OCI-LY1 (cell line): ENCODE data around the gene CRYZ.

ENCODE experiments used
- H2AFZ ChIP-seq: fragments of 200-600 bp; sonication (generic), shearing (Covaris generic); 2 replicates; pipeline ENCODE4 v1.6.0; 2014; ENCODE audit warnings: antibody characterized with exemption, mild to moderate bottlenecking, low read length
- H3F3A ChIP-seq: fragments of 200-600 bp; sonication (generic), shearing (Covaris generic); 2 replicates; pipeline ENCODE4 v1.6.0; 2014; ENCODE audit warnings: mild to moderate bottlenecking, antibody characterized with exemption, low read length, moderate library complexity; ENCODE audit not compliant: insufficient read depth
- H3K27ac ChIP-seq: fragments of 200-600 bp; sonication (generic); 2 replicates; pipeline ENCODE4 v1.5.1; 2014; ENCODE audit warnings: low read length, mixed run types, mild to moderate bottlenecking, low read depth; ENCODE audit not compliant: poor library complexity, severe bottlenecking
- H3K27me3 ChIP-seq: fragments of 200-600 bp; sonication (generic); 2 replicates; pipeline ENCODE4 v1.6.0; 2014; ENCODE audit warnings: antibody characterized with exemption, mild to moderate bottlenecking, low read length, moderate library complexity; ENCODE audit not compliant: insufficient read depth
- H3K36me3 ChIP-seq: fragments of 200-600 bp; sonication (generic); 2 replicates; pipeline ENCODE4 v1.6.1; 2014; ENCODE audit warnings: mild to moderate bottlenecking, antibody characterized with exemption, low read length, moderate library complexity, mixed read lengths; ENCODE audit not compliant: insufficient read depth
- H3K4me1 ChIP-seq: fragments of 200-600 bp; sonication (generic); 2 replicates; pipeline ENCODE4 v1.5.1; 2014; ENCODE audit warnings: mild to moderate bottlenecking, low read length, moderate library complexity; ENCODE audit not compliant: insufficient read depth, severe bottlenecking
- H3K4me2 ChIP-seq: fragments of 200-600 bp; sonication (generic), shearing (Covaris generic); 2 replicates; pipeline ENCODE4 v1.6.1; 2014; ENCODE audit warnings: low read length
- H3K4me3 ChIP-seq: fragments of 200-600 bp; sonication (generic); 2 replicates; pipeline ENCODE4 v1.5.1; 2014; ENCODE audit warnings: low read length, low read depth, mild to moderate bottlenecking, mixed read lengths; ENCODE audit not compliant: poor library complexity, severe bottlenecking
- H3K79me2 ChIP-seq: fragments of 200-600 bp; shearing (Covaris generic); 2 replicates; pipeline ENCODE4 v1.6.1; 2016; ENCODE audit warnings: mixed run types, low read length, mixed read lengths; ENCODE audit not compliant: insufficient read depth
- H3K9ac ChIP-seq: fragments of 200-600 bp; sonication (generic), shearing (Covaris generic); 2 replicates; pipeline ENCODE4 v1.6.1; 2014; ENCODE audit warnings: mild to moderate bottlenecking, low read length, mixed read lengths
- H3K9me2 ChIP-seq: fragments of 200-600 bp; sonication (generic), shearing (Covaris generic); 2 replicates; pipeline ENCODE4 v1.6.1; 2014; ENCODE audit warnings: low read depth, mild to moderate bottlenecking, low read length, mixed read lengths
- H3K9me3 ChIP-seq: fragments of 200-600 bp; shearing (Covaris generic); 2 replicates; pipeline ENCODE4 v1.6.1; 2014; ENCODE audit warnings: low read length, mixed read lengths
- H4K20me1 ChIP-seq: fragments of 200-600 bp; sonication (generic), shearing (Covaris generic); 2 replicates; pipeline ENCODE4 v1.6.0; 2016; ENCODE audit warnings: mild to moderate bottlenecking, low read length; ENCODE audit not compliant: insufficient read depth
- CTCF ChIP-seq: fragments of 200-600 bp; sonication (generic), shearing (Covaris generic); IDR thresholded peaks from 2 replicates; pipeline ENCODE4 v1.5.1; 2017; ENCODE audit warnings: mild to moderate bottlenecking, antibody characterized with exemption, low read length, moderate library complexity, mixed read lengths
- EZH2 ChIP-seq: fragments of 200-600 bp; sonication (generic), shearing (Covaris generic); IDR thresholded peaks from 2 replicates; pipeline ENCODE4 v1.8.0; 2017; ENCODE audit warnings: borderline replicate concordance, mixed run types, mild to moderate bottlenecking, antibody characterized with exemption, low read length, moderate library complexity, mixed read lengths

CRYZ gene

GRCh38 chr1:74712881-74713280 is 20.0 kb downstream of the CRYZ start:
- H3K27ac ChIP-seq = no peak overlapping the region
- TF ChIP-seq CTCF (no peak), EZH2 (no peak)
- no peaks in the 10 kb centered on the region for H3F3A ChIP-seq
- H3K4me1 ChIP-seq = no peaks in the 10 kb centered on the region
- H3K4me3 ChIP-seq = no peak overlapping the region
- H3K9me3 ChIP-seq = no peaks in the 10 kb centered on the region
- no peak overlapping the region for H3K9ac ChIP-seq
- H3K9me2 ChIP-seq = no peaks in the 10 kb centered on the region
- H3K4me2 ChIP-seq = no peak overlapping the region
- H2AFZ ChIP-seq = no peak overlapping the region
- H3K27me3 ChIP-seq = no peaks in the 10 kb centered on the region
- H3K79me2 ChIP-seq = no peaks in the 10 kb centered on the region
- H3K36me3 ChIP-seq = peaks cover 4% of the 10 kb centered on the region; the same call in 1 of the 2 replicates
- H4K20me1 ChIP-seq = no peaks in the 10 kb centered on the region

DNA sequence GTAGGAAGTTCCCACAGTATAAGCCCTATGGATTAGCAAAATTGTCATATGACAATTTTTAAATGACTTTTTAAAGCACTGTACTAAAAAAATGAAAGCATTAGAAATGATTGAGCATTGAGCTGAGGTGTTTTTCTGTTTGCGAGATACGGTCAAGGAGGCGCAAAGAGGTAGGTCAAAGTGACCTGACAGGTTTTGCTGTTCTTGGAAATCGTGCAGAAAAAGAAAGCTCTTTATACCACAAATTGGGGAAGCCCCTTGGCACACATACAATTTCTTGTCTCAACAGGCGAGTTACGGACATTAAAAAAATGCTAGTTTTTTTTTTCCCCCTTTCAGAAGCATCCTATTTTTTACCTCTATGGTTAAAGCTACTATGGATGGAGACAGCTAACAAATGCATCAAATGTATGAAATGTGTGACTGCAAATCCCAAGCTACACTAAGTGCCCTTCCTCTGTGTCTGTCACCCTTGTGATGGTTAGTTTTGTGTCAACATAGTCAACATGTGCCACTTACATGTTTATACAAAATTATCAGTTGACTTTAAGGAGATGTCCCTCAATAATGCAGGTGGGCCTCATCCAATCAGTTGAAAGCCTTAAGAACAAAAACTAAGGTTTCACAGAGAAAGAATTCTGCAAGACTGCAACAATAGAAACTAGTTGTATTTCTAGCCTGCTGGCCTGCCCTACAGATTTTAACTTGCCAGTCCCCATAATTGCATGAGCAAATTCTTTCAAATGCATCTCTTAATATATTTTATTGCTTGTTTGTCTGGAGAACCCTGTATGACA is 29.3 kb downstream of the CRYZ start:
- Histone ChIP-seq H3K4me2 (no peak overlapping the region), H3K27ac (no peak overlapping the region), H3K4me3 (no peak overlapping the region), H3K9me2 (no peaks in the 10 kb centered on the region), H3K4me1 (no peaks in the 10 kb centered on the region), H2AFZ (no peak overlapping the region), H3K27me3 (no peaks in the 10 kb centered on the region), H3K9me3 (no peaks in the 10 kb centered on the region), H3K36me3 (peaks cover 17% of the 10 kb centered on the region; the same call in 1 of the 2 replicates), H3K9ac (no peak overlapping the region), H4K20me1 (no peaks in the 10 kb centered on the region), H3K79me2 (no peaks in the 10 kb centered on the region), H3F3A (no peaks in the 10 kb centered on the region)
- TF ChIP-seq CTCF = no peak
- no peak for TF ChIP-seq EZH2

DNA sequence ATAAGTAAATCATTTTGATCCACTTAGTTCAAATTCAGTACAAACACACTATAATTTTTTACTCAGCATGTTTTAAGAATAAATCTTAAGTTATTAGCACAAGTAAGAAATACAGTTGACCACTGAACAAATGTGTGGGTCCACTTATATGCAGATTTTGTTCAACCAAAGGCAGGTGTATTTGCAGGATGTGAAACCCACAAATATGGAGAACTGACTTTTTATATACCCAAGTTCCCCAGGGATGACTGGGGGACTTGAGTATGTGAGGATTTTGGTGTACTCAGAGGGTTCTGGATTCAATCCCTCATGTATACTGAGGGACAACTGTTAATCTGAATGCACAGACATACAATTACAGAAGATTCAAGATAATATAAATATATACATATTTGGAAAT is 33.5 kb downstream of the CRYZ start:
- H3K4me2 ChIP-seq = no peak overlapping the region
- no peaks in the 10 kb centered on the region for H3K4me1 ChIP-seq
- H2AFZ ChIP-seq = no peak overlapping the region
- H3K36me3 ChIP-seq = peaks cover 1% of the 10 kb centered on the region; the same call in 1 of the 2 replicates
- no peaks in the 10 kb centered on the region; the same call in 1 of the 2 replicates for H3K27me3 ChIP-seq
- H3K9ac ChIP-seq = no peak overlapping the region
- H3K9me3 ChIP-seq = no peaks in the 10 kb centered on the region
- no peaks in the 10 kb centered on the region for H3K79me2 ChIP-seq
- no peak for TF ChIP-seq EZH2
- no peak for TF ChIP-seq CTCF
- no peaks in the 10 kb centered on the region for H3F3A ChIP-seq
- H3K9me2 ChIP-seq = no peaks in the 10 kb centered on the region
- H3K27ac ChIP-seq = no peak overlapping the region
- no peaks in the 10 kb centered on the region for H4K20me1 ChIP-seq
- H3K4me3 ChIP-seq = no peak overlapping the region
